Transverse colon (tissue), 4 donors: Measurements from ENCODE around the gene BCL2L12. TPM values are rescaled to one million over a fixed set of nuclear protein-coding genes. Genes with fewer than 3 reads are reported as not detected.

ENCODE experiments used
- DNase-seq: peaks from one replicate; pipeline ENCODE4 v3.0.0-alpha.2; 2019
- H3K27ac ChIP-seq, 4 donors: fragments of 200-600 bp; sonication (generic); 2 replicates each; pipeline ENCODE4 v1.5.1; 2016 to 2018; ENCODE audit warnings: inconsistent platforms in 4 of 4
- H3K27me3 ChIP-seq: fragments of 200-600 bp; sonication (generic); 2 replicates; pipeline ENCODE4 v1.5.1; 2017; ENCODE audit warnings: inconsistent platforms
- H3K36me3 ChIP-seq, 4 donors: fragments of 200-600 bp; sonication (generic); 2 replicates each; pipeline ENCODE4 v1.5.1; 2017 to 2019; ENCODE audit warnings: inconsistent platforms in 4 of 4
- H3K4me1 ChIP-seq, 4 donors: fragments of 200-600 bp; sonication (generic); 2 replicates each; pipeline ENCODE4 v1.5.1; 2017 to 2020; ENCODE audit warnings: inconsistent platforms in 4 of 4
- H3K4me3 ChIP-seq, 4 donors: fragments of 200-600 bp; sonication (generic); 1 replicate in 1 of 4; 2 replicates in 3 of 4; pipeline versions ENCODE4 v1.5.1 to v1.6.1; 2017 to 2019; ENCODE audit warnings: inconsistent platforms in 4 of 4
- H3K9me3 ChIP-seq, 2 donors: fragments of 200-600 bp; sonication (generic); 2 replicates each; pipeline ENCODE4 v1.5.1; 2017 to 2019; ENCODE audit warnings: inconsistent platforms in 2 of 2
- CTCF ChIP-seq, 5 experiments: fragments of 200-600 bp in 3 of 5; fragments of 450-650 bp in 2 of 5; sonication (generic) in 3 of 5; IDR thresholded peaks; 1 replicate in 2 of 5; 2 replicates in 3 of 5; pipeline ENCODE4 v1.5.1; 2016 to 2017; ENCODE audit warnings: antibody characterized with exemption in 5 of 5, inconsistent platforms in 3 of 5, mild to moderate bottlenecking in 2 of 5, moderate library complexity in 1 of 5
- EP300 ChIP-seq: sonication (generic); formaldehyde crosslinking; IDR thresholded peaks from one replicate; pipeline ENCODE4 v1.6.1; 2017; ENCODE audit warnings: antibody characterized with exemption, low read depth
- POLR2A ChIP-seq: fragments of 450-650 bp; IDR thresholded peaks from one replicate; pipeline ENCODE4 v1.6.1; 2016; ENCODE audit warnings: antibody characterized with exemption, mild to moderate bottlenecking, moderate library complexity
- POLR2AphosphoS5 ChIP-seq, 3 donors: sonication (generic); formaldehyde crosslinking; IDR thresholded peaks; one replicate each; pipeline ENCODE4 v1.6.1; 2016; ENCODE audit warnings: antibody characterized with exemption in 3 of 3
- WGBS, 2 donors: methylation state at CpG; one replicate each; pipeline ENCODE4 v1.1.5; 2018; ENCODE audit warnings: low coverage in 1 of 2; 5-methylcytosine and 5-hydroxymethylcytosine counted together
- in situ Hi-C, 4 donors: fragments of 200-750 bp; cut with MboI; loops; one replicate each; pipeline versions ENCODE4 v1.15.0 to v1.15.1; 2017; ENCODE audit warnings: low sequenced_read_pairs in 3 of 4, low pct_ligation_motif_present in 1 of 4, low pct_unique_long_range_greater_than_20kb in 1 of 4
- intact Hi-C: fragments of 100-400 bp; cut with DNase I; formaldehyde crosslinking; loops from one replicate; pipeline ENCODE4 v1.15.1; 2023; ENCODE audit warnings: low total_unique reads
- total RNA-seq, 4 donors: library from RNA; depleted of rRNA; stranded (reverse); fragments of >200 nt; gene quantifications; one replicate each; pipeline ENCODE4 v1.1.0, GENCODE V29; 2016

Gene BCL2L12
- total RNA-seq, 4 donors from 2014 or later = 5.4 to 10.2 (median 6.9) TPM

GRCh38 chr19:49664171-49665035, 1.3 kb upstream of the BCL2L12 start:
- intact Hi-C loops (no loop called here), in situ Hi-C loops (loop anchor here in 1 of 4 donors (10.0 kb wide), 1 partner anchor 80 kb away; the partner anchor contains the start of genes NOSIP and PRRG2)
- peak; percentile 94 for DNase-seq
- H3K27ac ChIP-seq = peak overlapping the region; percentile 88 to 100 (median 95)
- TF ChIP-seq CTCF (IDR thresholded peaks at IDR 0.05) (peak in 4 of 5 experiments; percentile 33 to 68 (median 48)), POLR2A (peak; percentile 73), POLR2AphosphoS5 (IDR thresholded peaks at IDR 0.05) (peak; percentile 89 to 92 (median 91)), EP300 (no peak)
- no peaks in the 10 kb centered on the region for H3K9me3 ChIP-seq
- peaks cover 0 to 14% (median 4%) of the 10 kb centered on the region in 4 donors for H3K36me3 ChIP-seq
- peak overlapping the region; percentile 63 to 93 (median 80) for H3K4me3 ChIP-seq
- peaks cover 7 to 25% (median 22%) of the 10 kb centered on the region in 4 donors for H3K4me1 ChIP-seq
- H3K27me3 ChIP-seq = no peaks in the 10 kb centered on the region
- WGBS, 2 donors = 1 to 2% methylated on average over 5 to 51 of the region's 53 CpGs

GRCh38 chr19:49665036-49665350, 740 bp upstream of the BCL2L12 start:
- 2 to 3% methylated on average over 5 to 7 of the region's 7 CpGs for WGBS, 2 donors
- peaks cover 0 to 14% (median 4%) of the 10 kb centered on the region in 4 donors for H3K36me3 ChIP-seq
- in situ Hi-C loops (loop anchor here in 1 of 4 donors (10.0 kb wide), 1 partner anchor 80 kb away; the partner anchor contains the start of genes NOSIP and PRRG2), intact Hi-C loops (no loop called here)
- no peak for DNase-seq
- no peak for TF ChIP-seq CTCF (IDR thresholded peaks at IDR 0.05)
- no peak for TF ChIP-seq POLR2A
- TF ChIP-seq POLR2AphosphoS5 (IDR thresholded peaks at IDR 0.05) = no peak
- no peak for TF ChIP-seq EP300
- no peaks in the 10 kb centered on the region for H3K9me3 ChIP-seq
- H3K4me3 ChIP-seq = peak overlapping the region; percentile 63 to 93 (median 80)
- no peaks in the 10 kb centered on the region for H3K27me3 ChIP-seq
- peak overlapping the region; percentile 88 to 100 (median 95) for H3K27ac ChIP-seq
- H3K4me1 ChIP-seq = peaks cover 7 to 25% (median 22%) of the 10 kb centered on the region in 4 donors

GRCh38 chr19:49666120-49666444, 349 bp downstream of the BCL2L12 start:
- 2% methylated on average over 9 of the region's 9 CpGs; no CpG with 5 or more reads in 1 of the 2 donors for WGBS, 2 donors
- no peak for DNase-seq
- Histone ChIP-seq H3K36me3 (peaks cover 0 to 13% (median 4%) of the 10 kb centered on the region in 4 donors), H3K4me1 (peaks cover 7 to 25% (median 22%) of the 10 kb centered on the region in 4 donors), H3K27ac (peak overlapping the region; percentile 88 to 100 (median 95)), H3K9me3 (no peaks in the 10 kb centered on the region), H3K27me3 (no peaks in the 10 kb centered on the region), H3K4me3 (peak overlapping the region; percentile 59 to 93 (median 74))
- intact Hi-C loops (no loop called here), in situ Hi-C loops (loop anchor here in 1 of 4 donors (10.0 kb wide), 1 partner anchor 81 kb away; the partner anchor contains the start of genes NOSIP and PRRG2)
- TF ChIP-seq POLR2AphosphoS5 (IDR thresholded peaks at IDR 0.05) (no peak), CTCF (IDR thresholded peaks at IDR 0.05) (peak in 1 of 5 experiments; percentile 24), POLR2A (no peak)

- DNase-seq = no peak
- intact Hi-C loops (no loop called here), in situ Hi-C loops (loop anchor here in 1 of 4 donors (10.0 kb wide), 1 partner anchor 83 kb away; the partner anchor contains the start of genes NOSIP and PRRG2)
- Histone ChIP-seq H3K9me3 (no peaks in the 10 kb centered on the region), H3K4me3 (no peak overlapping the region), H3K36me3 (no peaks in the 10 kb centered on the region), H3K27ac (no peak overlapping the region), H3K4me1 (peaks cover 7 to 30% (median 27%) of the 10 kb centered on the region in 4 donors), H3K27me3 (no peaks in the 10 kb centered on the region)
- TF ChIP-seq CTCF (IDR thresholded peaks at IDR 0.05) (no peak), POLR2AphosphoS5 (IDR thresholded peaks at IDR 0.05) (no peak), EP300 (no peak), POLR2A (no peak)
- 93% methylated on average over 2 of the region's 2 CpGs; no CpG with 5 or more reads in 1 of the 2 donors for WGBS, 2 donors
Observed at GRCh38 chr19:49667473-49667872, 1.7 kb downstream of the BCL2L12 start.
